ENCODE results near the gene LPAR2. TPM values are rescaled to one million over a fixed set of nuclear protein-coding genes. Genes with fewer than 3 reads are reported as not detected.

The LPAR2 gene
- total RNA-seq, 4 donors from 2014 or later, result 0.65 to 8.8 (median 3.0) TPM

DNA sequence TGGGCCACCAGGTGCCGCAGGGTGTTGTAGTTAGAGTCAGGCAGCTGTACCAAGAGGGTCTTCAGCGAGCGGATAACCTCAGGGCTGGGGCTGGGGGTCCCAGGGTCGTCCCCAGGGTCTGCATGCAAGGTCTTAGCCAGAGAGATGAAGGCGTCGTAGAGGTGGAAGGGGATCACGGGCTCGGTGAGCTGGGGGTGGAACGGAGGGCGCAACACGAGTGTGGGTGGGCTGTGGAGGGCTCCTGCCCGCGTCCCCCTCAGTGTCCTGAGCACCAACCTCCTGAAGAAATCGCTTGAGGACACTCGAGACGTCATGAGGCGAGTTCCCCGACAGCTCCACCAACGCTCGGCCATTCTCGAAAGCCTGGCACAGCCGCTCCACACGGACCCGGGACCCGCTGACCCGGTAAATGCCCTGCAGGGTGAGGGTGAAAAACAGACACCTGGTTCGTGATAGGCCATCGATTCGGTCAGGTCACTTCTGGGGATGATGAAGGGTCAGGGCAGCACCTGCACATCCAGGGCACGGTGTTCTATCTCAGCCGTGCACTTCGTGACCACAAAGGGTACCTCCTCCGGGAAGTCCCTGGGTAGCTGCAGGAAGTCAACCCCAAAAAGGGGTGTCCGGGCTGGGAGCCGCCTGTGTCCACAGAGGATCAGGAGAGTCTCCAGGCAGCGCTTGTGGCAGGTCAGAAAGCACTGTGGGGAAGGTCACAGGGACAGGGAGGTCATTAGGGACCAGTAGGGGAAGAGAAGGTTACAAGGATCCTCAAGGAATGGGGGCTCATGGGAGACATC is 6.7 kb upstream of the LPAR2 start:
- TF ChIP-seq, protein P1, sequence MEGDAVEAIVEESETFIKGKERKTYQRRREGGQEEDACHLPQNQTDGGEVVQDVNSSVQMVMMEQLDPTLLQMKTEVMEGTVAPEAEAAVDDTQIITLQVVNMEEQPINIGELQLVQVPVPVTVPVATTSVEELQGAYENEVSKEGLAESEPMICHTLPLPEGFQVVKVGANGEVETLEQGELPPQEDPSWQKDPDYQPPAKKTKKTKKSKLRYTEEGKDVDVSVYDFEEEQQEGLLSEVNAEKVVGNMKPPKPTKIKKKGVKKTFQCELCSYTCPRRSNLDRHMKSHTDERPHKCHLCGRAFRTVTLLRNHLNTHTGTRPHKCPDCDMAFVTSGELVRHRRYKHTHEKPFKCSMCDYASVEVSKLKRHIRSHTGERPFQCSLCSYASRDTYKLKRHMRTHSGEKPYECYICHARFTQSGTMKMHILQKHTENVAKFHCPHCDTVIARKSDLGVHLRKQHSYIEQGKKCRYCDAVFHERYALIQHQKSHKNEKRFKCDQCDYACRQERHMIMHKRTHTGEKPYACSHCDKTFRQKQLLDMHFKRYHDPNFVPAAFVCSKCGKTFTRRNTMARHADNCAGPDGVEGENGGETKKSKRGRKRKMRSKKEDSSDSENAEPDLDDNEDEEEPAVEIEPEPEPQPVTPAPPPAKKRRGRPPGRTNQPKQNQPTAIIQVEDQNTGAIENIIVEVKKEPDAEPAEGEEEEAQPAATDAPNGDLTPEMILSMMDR (IDR thresholded peaks at IDR 0.05; ENCODE audit: low read depth), result no peak

DNA sequence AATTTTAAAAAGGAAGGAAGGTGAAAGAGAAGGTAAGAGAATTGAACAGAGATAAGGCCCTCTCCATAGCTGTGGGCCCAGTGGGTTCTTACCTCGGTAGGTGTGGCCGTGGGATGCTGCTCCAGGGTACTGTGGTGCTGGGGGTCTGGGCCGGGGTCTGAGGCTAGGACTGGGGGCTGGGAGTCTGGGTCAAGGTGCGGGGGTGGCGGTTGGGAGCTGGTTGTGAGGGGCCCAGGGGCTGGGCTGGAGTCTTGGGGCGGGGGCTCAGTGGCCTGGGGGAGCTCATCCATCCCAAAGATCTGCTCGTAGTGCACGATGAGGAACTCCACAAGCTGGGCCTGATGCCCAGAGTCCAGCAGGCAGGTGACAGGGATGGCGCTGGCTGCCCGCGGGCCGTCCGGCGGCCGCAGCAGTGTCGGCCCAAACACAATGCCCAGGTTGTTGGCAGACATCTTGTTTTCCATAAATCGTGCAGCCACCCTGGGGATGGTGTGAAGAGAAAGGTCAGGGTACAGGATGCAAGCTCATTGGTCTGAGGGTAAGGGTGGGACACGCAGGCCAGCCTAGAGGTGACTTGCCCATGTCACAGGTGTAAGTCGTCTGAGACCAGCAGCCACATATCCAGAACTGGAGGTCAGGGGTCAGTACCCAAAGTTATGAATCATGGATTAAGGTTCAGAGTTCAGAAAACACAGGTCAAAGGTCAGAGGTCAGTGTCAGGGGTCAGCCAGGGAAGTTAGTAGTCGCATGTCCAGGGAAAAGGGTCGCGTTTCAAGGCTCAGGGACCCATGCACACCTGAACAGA is 5.9 kb upstream of the LPAR2 start:
- TF ChIP-seq, protein P1 (IDR thresholded peaks at IDR 0.05; ENCODE audit: low read depth), result no peak

DNA sequence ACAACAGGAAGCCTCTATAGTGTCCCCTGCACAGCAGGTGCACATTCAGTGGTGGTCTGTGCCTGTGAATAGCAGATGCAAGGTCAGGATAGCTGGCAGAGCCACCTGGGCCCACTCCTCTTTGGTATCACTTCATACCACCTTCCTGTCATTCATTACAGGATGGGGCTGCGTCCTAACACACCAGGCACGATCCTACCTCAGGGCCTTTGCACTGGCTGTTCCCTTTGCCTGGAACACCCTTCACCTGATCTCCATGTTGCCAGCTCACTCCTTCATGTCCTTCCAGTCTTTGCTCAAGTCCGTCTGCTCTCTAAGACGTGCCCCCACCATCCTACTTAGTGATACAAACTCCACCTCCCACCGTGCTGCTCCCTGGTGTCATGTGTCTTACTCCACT is 4.6 kb upstream of the LPAR2 start:
- TF ChIP-seq, protein P1 (IDR thresholded peaks at IDR 0.05; ENCODE audit: low read depth), result no peak

DNA sequence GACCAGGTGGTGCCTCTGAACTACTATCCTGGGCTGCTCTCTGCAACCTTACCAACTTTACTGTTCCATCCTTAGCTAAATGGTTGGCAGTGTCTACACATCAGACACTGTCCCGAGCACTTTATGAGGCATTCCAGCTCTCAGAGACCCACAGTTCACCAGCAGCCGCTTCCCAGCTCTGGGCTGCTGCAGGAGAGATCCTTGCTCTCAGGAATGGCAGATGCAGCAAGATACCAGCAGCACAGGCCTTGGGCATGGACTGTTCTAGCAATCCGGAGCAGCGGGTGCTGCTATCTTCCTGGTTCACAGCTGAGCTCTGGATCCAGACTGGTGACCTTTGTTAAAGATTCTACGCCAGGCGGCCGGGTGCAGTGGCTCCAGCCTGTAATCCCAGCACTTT is 3.3 kb upstream of the LPAR2 start:
- TF ChIP-seq, protein P1 (IDR thresholded peaks at IDR 0.05; ENCODE audit: low read depth), result no peak

DNA sequence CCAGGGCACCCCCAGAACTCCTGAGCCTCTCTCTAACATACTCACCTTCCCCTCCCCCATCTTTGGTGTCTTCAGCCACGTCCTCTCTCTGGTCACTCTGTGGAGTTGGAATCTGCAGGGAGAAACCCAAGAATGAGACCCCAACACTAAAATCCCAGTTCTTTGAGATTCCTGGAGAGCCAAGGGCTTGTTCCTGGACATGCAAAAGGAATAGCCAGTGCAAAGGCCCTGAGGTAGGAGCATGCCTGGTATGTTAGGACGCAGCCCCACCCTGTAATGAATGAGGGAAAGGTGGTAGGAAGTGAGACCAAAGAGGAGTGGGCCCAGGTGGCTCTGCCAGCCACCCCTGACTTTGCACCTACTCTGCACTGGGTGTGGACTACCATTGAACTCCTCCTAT is 2.4 kb upstream of the LPAR2 start:
- TF ChIP-seq, protein P1 (IDR thresholded peaks at IDR 0.05; ENCODE audit: low read depth), result no peak

DNA sequence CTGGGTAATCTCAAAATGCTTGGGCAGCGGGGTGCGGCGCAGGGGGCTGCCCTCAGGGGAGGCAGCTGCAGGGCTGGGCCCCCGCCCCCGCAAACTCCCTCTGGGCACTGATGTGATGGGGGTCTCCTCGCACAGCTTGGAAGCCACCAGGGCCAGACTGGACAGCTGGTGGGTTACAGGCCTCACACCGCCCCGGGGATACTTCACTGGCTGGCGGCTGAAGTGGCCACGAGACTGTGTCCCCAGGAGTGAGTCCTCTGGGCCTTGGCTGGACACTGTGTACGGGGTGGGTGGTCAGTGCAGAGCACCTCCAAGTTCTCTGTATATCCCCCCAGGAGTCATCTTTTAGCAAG is 2.0 kb upstream of the LPAR2 start:
- TF ChIP-seq, protein P1 (IDR thresholded peaks at IDR 0.05; ENCODE audit: low read depth), result no peak

DNA sequence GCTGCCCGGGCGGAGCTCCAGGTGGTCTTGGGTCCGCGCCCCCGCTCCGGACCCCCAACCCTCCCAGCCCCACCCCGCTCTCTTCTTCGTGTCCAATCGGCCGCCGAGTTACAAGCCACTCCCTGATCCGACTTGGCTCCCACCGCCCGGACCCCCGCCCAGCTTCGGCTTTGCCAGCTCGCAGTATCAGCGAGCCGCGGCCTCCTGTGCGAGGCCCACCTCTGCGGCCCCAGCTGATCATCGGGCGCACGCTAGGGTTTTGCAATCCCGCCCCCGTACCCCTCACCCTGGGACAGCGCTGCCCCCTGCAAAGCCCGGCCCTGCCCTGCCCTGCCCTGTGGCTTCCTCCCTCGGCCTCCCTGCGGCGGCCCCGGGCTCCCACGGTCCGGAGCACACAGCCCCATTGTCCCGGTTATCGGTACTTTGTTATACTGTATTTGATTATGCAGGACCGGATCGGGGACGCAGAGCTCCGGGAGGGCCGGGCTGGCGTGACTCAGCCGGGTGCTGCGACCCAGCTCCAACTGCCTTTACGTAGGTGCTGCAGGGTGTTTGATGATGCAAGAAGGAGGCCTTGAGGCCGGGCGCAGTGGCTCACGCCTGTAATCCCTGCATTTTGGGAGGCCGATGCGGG is 598 bp upstream of the LPAR2 start:
- TF ChIP-seq, protein P1 (IDR thresholded peaks at IDR 0.05; ENCODE audit: low read depth), result no peak

Data from subcutaneous adipose tissue (tissue), 4 donors.